ENCODE measurements around the gene HYAL3. TPM values are rescaled to one million over a fixed set of nuclear protein-coding genes. Genes with fewer than 3 reads are reported as not detected.
"Not testable (repeated sequence)": the region's sequence is repeated elsewhere in the genome, so short reads cannot be mapped to it uniquely, and the experiment has no call there.

Gene HYAL3
- polyA plus RNA-seq, 3 donors = 3.4 to 5.8 (median 4.9) TPM

DNA sequence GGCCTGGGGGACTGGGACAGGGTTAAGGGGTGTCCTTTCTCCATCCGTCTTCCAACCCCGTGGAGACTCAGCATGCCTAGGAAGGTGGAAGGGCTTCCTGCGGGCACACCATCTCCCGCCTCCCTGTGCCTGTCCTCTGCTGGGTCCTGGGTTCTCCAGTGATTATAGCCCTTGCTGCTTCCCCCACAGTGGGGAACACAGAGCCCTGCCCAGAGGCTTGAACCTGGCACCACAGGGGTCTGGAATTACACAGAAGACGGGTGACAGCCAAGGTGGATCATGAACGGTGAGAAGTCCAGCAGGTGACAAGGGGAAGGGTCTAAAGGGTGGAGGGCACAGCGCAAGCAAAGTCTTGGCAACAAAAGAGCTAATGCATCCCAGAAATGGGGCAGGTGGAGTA, 36.4 kb downstream of the HYAL3 start:
- no peak overlapping the region for H3K9ac ChIP-seq (ENCODE audit: insufficient read depth, low read length, poor library complexity, severe bottlenecking)
- H3K27ac Mint-ChIP-seq = peak overlapping the region in 2 of 7 donors; percentile 42 to 87
- H3K9me3 ChIP-seq (replicated peaks in 1 of 2; ENCODE audit: control insufficient read depth in 1 of 2, insufficient read depth in 1 of 2, low read length in 2 of 2) = peaks cover 0 to 2% of the 10 kb centered on the region in 2 donors
- H3K4me3 ChIP-seq (replicated peaks in 1 of 3; ENCODE audit: low read depth in 2 of 3, low read length in 3 of 3) = no peak overlapping the region
- TF ChIP-seq, protein P1, sequence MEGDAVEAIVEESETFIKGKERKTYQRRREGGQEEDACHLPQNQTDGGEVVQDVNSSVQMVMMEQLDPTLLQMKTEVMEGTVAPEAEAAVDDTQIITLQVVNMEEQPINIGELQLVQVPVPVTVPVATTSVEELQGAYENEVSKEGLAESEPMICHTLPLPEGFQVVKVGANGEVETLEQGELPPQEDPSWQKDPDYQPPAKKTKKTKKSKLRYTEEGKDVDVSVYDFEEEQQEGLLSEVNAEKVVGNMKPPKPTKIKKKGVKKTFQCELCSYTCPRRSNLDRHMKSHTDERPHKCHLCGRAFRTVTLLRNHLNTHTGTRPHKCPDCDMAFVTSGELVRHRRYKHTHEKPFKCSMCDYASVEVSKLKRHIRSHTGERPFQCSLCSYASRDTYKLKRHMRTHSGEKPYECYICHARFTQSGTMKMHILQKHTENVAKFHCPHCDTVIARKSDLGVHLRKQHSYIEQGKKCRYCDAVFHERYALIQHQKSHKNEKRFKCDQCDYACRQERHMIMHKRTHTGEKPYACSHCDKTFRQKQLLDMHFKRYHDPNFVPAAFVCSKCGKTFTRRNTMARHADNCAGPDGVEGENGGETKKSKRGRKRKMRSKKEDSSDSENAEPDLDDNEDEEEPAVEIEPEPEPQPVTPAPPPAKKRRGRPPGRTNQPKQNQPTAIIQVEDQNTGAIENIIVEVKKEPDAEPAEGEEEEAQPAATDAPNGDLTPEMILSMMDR (IDR thresholded peaks at IDR 0.05) = no peak
- intact Hi-C loops (cut with micrococcal nuclease) = no loop called here
- H4K20me1 ChIP-seq (ENCODE audit: insufficient read depth, low read length) = peaks cover 49% of the 10 kb centered on the region
- 96% methylated on average over 6 of the region's 7 CpGs for WGBS (ENCODE audit: insufficient coverage)
- no peaks in the 10 kb centered on the region for H3K79me2 ChIP-seq (ENCODE audit: insufficient read depth, low read length)
- no peak overlapping the region for H3K4me2 ChIP-seq (replicated peaks; ENCODE audit: extremely low read depth, low read length, poor library complexity, severe bottlenecking)
- peaks cover 12% of the 10 kb centered on the region for H3K4me1 Mint-ChIP-seq
- peaks cover 16 to 20% of the 10 kb centered on the region in 2 donors for H3K36me3 Mint-ChIP-seq
- H3K27me3 ChIP-seq (ENCODE audit: control insufficient read depth in 2 of 2, insufficient read depth in 2 of 2, low read length in 2 of 2) = peaks cover 0 to 20% of the 10 kb centered on the region in 2 donors
- no peak overlapping the region for H3K4me3 Mint-ChIP-seq
- H3K27me3 Mint-ChIP-seq (ENCODE audit: low read depth in 3 of 3) = peaks cover 22 to 29% (median 28%) of the 10 kb centered on the region in 3 donors
- no peak overlapping the region for H2AFZ ChIP-seq (ENCODE audit: insufficient read depth, low read depth, low read length, poor library complexity, severe bottlenecking)
- H3K9me3 Mint-ChIP-seq = peaks cover 0 to 2% (median 0%) of the 10 kb centered on the region in 7 donors
- no peak for DNase-seq
- peaks cover 15 to 19% of the 10 kb centered on the region in 2 donors for H3K36me3 ChIP-seq (replicated peaks in 1 of 2; ENCODE audit: control insufficient read depth in 1 of 2, insufficient read depth in 2 of 2, low read length in 2 of 2)
- peaks cover 15 to 32% of the 10 kb centered on the region in 2 donors for H3K4me1 ChIP-seq (ENCODE audit: control insufficient read depth in 1 of 2, insufficient read depth in 2 of 2, low read length in 2 of 2)
- no peak overlapping the region for H3K27ac ChIP-seq (ENCODE audit: low read depth in 1 of 2, low read length in 2 of 2)

DNA sequence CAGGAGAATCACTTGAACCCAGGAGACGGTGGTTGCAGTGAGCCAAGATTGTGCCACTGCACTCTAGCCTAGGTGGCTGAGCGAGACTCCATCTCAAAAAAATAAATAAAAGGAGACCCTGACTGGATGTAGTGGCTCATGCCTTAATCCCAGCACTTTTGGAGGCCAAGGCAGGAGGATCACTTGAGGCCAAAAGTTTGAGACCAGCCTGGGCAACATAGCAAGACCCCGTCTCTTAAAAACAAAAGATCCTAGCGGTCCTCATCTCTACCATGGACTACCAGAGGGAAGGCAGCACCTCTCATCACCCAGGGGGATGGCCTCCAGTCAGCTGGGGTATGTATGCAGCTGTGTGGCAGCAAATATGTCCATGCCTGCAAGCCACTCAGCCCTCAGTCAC, 37.0 kb downstream of the HYAL3 start:
- H3K79me2 ChIP-seq (ENCODE audit: insufficient read depth, low read length); H3K9me3 Mint-ChIP-seq; DNase-seq; H3K4me3 Mint-ChIP-seq; H3K4me3 ChIP-seq (replicated peaks in 1 of 3; ENCODE audit: low read depth in 2 of 3, low read length in 3 of 3); H3K9me3 ChIP-seq (replicated peaks in 1 of 2; ENCODE audit: control insufficient read depth in 1 of 2, insufficient read depth in 1 of 2, low read length in 2 of 2); H2AFZ ChIP-seq (ENCODE audit: insufficient read depth, low read depth, low read length, poor library complexity, severe bottlenecking); H3K9ac ChIP-seq (ENCODE audit: insufficient read depth, low read length, poor library complexity, severe bottlenecking); H3K4me2 ChIP-seq (replicated peaks; ENCODE audit: extremely low read depth, low read length, poor library complexity, severe bottlenecking); H3K27ac ChIP-seq (ENCODE audit: low read depth in 1 of 2, low read length in 2 of 2); intact Hi-C loops (cut with micrococcal nuclease): not testable (repeated sequence)
- Mint-ChIP-seq H3K36me3 (peaks cover 22 to 25% of the 10 kb centered on the region in 2 donors), H3K27me3 (ENCODE audit: low read depth in 3 of 3) (peaks cover 16 to 24% (median 22%) of the 10 kb centered on the region in 3 donors), H3K27ac (peak overlapping the region in 2 of 7 donors; percentile 25 to 26), H3K4me1 (peaks cover 12% of the 10 kb centered on the region)
- Histone ChIP-seq H3K27me3 (ENCODE audit: control insufficient read depth in 2 of 2, insufficient read depth in 2 of 2, low read length in 2 of 2) (peaks cover 0 to 15% of the 10 kb centered on the region in 2 donors), H3K36me3 (replicated peaks in 1 of 2; ENCODE audit: control insufficient read depth in 1 of 2, insufficient read depth in 2 of 2, low read length in 2 of 2) (peaks cover 20 to 25% of the 10 kb centered on the region in 2 donors), H3K4me1 (ENCODE audit: control insufficient read depth in 1 of 2, insufficient read depth in 2 of 2, low read length in 2 of 2) (peaks cover 15 to 32% of the 10 kb centered on the region in 2 donors), H4K20me1 (ENCODE audit: insufficient read depth, low read length) (peaks cover 53% of the 10 kb centered on the region)
- WGBS (ENCODE audit: insufficient coverage) = 100% methylated on average over 1 of the region's 4 CpGs

All from CD14-positive monocyte (primary cell).